ENCODE measurements around the gene USP30. TPM values are rescaled to one million over a fixed set of nuclear protein-coding genes. Genes with fewer than 3 reads are reported as not detected.

USP30 gene
- total and polyA plus RNA-seq, 9 of the 15 experiments (the other 6 are each of a cell fraction or from before 2014, with no cell fraction given): 1.4 to 15.2 (median 7.0) TPM

DNA sequence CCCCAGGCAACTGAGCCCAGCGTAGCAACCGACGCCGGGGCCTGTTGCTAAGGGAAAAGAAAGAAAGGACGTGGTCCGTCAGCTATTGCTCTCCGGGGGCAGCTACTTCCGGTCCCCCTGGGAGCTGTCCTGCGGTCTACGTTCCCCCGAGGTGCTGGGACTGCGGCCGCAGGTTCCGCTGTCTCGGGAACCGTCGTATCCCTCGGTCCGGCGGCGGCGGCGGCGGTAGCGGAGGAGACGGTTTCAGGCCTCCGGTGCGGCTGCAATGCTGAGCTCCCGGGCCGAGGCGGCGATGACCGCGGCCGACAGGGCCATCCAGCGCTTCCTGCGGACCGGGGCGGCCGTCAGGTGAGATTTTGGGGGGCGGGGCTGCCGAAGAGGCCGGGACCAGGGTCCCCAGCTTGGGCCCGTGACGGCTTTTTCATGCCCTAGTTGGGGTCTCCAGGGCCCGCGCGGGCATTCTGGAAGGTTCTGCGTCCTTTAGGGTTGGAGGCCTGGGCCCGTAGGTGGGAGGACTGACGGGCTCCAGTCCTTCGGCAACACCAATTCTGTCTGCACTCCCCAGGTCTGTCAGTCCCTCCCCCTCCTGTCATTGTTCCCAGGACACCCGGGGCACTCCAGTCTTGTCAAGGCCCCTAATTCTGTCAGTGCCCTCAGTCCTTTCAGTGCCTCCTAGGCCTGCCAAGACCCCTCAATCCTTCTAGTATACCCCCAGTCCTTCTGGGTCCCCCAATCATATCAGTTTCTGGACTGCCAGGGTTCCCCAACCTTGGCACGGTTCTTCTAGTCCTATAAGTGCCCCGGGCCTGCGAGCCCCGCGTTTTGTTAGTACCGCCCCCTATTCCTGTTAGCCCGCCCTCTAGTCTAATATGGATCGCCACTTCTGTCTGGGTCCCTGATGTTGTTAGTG is at the start of gene USP30 (continued):
- TF ChIP-seq, protein P1, sequence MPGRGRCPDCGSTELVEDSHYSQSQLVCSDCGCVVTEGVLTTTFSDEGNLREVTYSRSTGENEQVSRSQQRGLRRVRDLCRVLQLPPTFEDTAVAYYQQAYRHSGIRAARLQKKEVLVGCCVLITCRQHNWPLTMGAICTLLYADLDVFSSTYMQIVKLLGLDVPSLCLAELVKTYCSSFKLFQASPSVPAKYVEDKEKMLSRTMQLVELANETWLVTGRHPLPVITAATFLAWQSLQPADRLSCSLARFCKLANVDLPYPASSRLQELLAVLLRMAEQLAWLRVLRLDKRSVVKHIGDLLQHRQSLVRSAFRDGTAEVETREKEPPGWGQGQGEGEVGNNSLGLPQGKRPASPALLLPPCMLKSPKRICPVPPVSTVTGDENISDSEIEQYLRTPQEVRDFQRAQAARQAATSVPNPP (IDR thresholded peaks at IDR 0.05; ENCODE audit: borderline replicate concordance, insufficient read depth, insufficient read length): no peak
- TF ChIP-seq BCL6 (CRISPR knock-in tag; IDR thresholded peaks at IDR 0.05) (no peak), ZNF785 (CRISPR knock-in tag; IDR thresholded peaks at IDR 0.05) (no peak), ZNF668 (CRISPR knock-in tag; IDR thresholded peaks at IDR 0.05) (no peak), SNIP1 (IDR thresholded peaks at IDR 0.05; ENCODE audit: low read depth) (no peak; the same call in 1 of the 2 replicates), ZNF586 (CRISPR knock-in tag; conservative IDR thresholded peaks at IDR 0.05) (no peak), RFX1 (IDR thresholded peaks at IDR 0.05) (peak; percentile 98), ZNF121 (CRISPR knock-in tag; conservative IDR thresholded peaks at IDR 0.05) (no peak), NR2F6 (CRISPR knock-in tag; IDR thresholded peaks at IDR 0.05) (no peak), MCM7 (IDR thresholded peaks at IDR 0.05) (no peak), MEIS2 (IDR thresholded peaks at IDR 0.05; ENCODE audit: partially characterized antibody) (peak; percentile 15), MAFK (IDR thresholded peaks at IDR 0.05; ENCODE audit: low read length) (peak; percentile 21; the same call in 1 of the 2 replicates), SIX5 (IDR thresholded peaks at IDR 0.05; ENCODE audit: borderline replicate concordance in 1 of 2, insufficient read depth in 1 of 2, low read depth in 1 of 2, low read length in 2 of 2) (peak; percentile 67 to 76; a peak in 3 of 4 replicates), U2AF2 (optimal IDR thresholded peaks at IDR 0.05; ENCODE audit: low read depth, low read length) (no peak)
- TF ChIP-seq, protein P2, sequence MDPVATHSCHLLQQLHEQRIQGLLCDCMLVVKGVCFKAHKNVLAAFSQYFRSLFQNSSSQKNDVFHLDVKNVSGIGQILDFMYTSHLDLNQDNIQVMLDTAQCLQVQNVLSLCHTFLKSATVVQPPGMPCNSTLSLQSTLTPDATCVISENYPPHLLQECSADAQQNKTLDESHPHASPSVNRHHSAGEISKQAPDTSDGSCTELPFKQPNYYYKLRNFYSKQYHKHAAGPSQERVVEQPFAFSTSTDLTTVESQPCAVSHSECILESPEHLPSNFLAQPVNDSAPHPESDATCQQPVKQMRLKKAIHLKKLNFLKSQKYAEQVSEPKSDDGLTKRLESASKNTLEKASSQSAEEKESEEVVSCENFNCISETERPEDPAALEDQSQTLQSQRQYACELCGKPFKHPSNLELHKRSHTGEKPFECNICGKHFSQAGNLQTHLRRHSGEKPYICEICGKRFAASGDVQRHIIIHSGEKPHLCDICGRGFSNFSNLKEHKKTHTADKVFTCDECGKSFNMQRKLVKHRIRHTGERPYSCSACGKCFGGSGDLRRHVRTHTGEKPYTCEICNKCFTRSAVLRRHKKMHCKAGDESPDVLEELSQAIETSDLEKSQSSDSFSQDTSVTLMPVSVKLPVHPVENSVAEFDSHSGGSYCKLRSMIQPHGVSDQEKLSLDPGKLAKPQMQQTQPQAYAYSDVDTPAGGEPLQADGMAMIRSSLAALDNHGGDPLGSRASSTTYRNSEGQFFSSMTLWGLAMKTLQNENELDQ (CRISPR knock-in tag; IDR thresholded peaks at IDR 0.05; ENCODE audit: borderline replicate concordance): no peak
- TF ChIP-seq, protein P3, sequence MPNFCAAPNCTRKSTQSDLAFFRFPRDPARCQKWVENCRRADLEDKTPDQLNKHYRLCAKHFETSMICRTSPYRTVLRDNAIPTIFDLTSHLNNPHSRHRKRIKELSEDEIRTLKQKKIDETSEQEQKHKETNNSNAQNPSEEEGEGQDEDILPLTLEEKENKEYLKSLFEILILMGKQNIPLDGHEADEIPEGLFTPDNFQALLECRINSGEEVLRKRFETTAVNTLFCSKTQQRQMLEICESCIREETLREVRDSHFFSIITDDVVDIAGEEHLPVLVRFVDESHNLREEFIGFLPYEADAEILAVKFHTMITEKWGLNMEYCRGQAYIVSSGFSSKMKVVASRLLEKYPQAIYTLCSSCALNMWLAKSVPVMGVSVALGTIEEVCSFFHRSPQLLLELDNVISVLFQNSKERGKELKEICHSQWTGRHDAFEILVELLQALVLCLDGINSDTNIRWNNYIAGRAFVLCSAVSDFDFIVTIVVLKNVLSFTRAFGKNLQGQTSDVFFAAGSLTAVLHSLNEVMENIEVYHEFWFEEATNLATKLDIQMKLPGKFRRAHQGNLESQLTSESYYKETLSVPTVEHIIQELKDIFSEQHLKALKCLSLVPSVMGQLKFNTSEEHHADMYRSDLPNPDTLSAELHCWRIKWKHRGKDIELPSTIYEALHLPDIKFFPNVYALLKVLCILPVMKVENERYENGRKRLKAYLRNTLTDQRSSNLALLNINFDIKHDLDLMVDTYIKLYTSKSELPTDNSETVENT (CRISPR knock-in tag; IDR thresholded peaks at IDR 0.05): no peak
- TF ChIP-seq, protein P4, sequence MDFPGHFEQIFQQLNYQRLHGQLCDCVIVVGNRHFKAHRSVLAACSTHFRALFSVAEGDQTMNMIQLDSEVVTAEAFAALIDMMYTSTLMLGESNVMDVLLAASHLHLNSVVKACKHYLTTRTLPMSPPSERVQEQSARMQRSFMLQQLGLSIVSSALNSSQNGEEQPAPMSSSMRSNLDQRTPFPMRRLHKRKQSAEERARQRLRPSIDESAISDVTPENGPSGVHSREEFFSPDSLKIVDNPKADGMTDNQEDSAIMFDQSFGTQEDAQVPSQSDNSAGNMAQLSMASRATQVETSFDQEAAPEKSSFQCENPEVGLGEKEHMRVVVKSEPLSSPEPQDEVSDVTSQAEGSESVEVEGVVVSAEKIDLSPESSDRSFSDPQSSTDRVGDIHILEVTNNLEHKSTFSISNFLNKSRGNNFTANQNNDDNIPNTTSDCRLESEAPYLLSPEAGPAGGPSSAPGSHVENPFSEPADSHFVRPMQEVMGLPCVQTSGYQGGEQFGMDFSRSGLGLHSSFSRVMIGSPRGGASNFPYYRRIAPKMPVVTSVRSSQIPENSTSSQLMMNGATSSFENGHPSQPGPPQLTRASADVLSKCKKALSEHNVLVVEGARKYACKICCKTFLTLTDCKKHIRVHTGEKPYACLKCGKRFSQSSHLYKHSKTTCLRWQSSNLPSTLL (IDR thresholded peaks at IDR 0.05): no peak
- TF ChIP-seq, protein P5, sequence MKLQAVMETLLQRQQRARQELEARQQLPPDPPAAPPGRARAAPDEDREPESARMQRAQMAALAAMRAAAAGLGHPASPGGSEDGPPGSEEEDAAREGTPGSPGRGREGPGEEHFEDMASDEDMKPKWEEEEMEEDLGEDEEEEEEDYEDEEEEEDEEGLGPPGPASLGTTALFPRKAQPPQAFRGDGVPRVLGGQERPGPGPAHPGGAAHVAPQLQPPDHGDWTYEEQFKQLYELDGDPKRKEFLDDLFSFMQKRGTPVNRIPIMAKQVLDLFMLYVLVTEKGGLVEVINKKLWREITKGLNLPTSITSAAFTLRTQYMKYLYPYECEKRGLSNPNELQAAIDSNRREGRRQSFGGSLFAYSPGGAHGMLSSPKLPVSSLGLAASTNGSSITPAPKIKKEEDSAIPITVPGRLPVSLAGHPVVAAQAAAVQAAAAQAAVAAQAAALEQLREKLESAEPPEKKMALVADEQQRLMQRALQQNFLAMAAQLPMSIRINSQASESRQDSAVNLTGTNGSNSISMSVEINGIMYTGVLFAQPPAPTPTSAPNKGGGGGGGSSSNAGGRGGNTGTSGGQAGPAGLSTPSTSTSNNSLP (IDR thresholded peaks at IDR 0.05; ENCODE audit: borderline replicate concordance, low read depth, low read length): no peak

All from K562 (cell line).